ENCODE measurements around the gene RFK.

Gene RFK

GRCh38 chr9:76399856-76400255 is 5.6 kb upstream of the RFK start:
- no peak for TF ChIP-seq CTCF (IDR thresholded peaks at IDR 0.05; ENCODE audit: insufficient read depth, low read depth, low read length, missing control alignments)
- no peak overlapping the region for H3K4me3 ChIP-seq (ENCODE audit: low read length)
- DNase-seq (ENCODE audit: low read depth): no peak

GRCh38 chr9:76396597-76396996 is 2.4 kb upstream of the RFK start:
- DNase-seq (ENCODE audit: low read depth): no peak
- no peak for TF ChIP-seq CTCF (IDR thresholded peaks at IDR 0.05; ENCODE audit: insufficient read depth, low read depth, low read length, missing control alignments)
- H3K4me3 ChIP-seq (ENCODE audit: low read length): no peak overlapping the region

GRCh38 chr9:76396144-76396543 is 1.9 kb upstream of the RFK start:
- no peak for TF ChIP-seq CTCF (IDR thresholded peaks at IDR 0.05; ENCODE audit: insufficient read depth, low read depth, low read length, missing control alignments)
- DNase-seq (ENCODE audit: low read depth): no peak
- no peak overlapping the region for H3K4me3 ChIP-seq (ENCODE audit: low read length)

GRCh38 chr9:76395381-76395780 is 1.2 kb upstream of the RFK start:
- no peak for TF ChIP-seq CTCF (IDR thresholded peaks at IDR 0.05; ENCODE audit: insufficient read depth, low read depth, low read length, missing control alignments)
- H3K4me3 ChIP-seq (ENCODE audit: low read length): no peak overlapping the region
- no peak for DNase-seq (ENCODE audit: low read depth)

- no peak for TF ChIP-seq CTCF (IDR thresholded peaks at IDR 0.05; ENCODE audit: insufficient read depth, low read depth, low read length, missing control alignments)
Observed at GRCh38 chr9:76394960-76395252, 680 bp upstream of the RFK start.

GRCh38 chr9:76390656-76391055 is 3.6 kb downstream of the RFK start:
- no peak for DNase-seq (ENCODE audit: low read depth)
- no peak for TF ChIP-seq CTCF (IDR thresholded peaks at IDR 0.05; ENCODE audit: insufficient read depth, low read depth, low read length, missing control alignments)
- H3K4me3 ChIP-seq (ENCODE audit: low read length): no peak overlapping the region

More at GRCh38 chr9:76394960-76395252, 680 bp upstream of the RFK start:
- peak overlapping the region; percentile 62 for H3K4me3 ChIP-seq (ENCODE audit: low read length)
- DNase-seq (ENCODE audit: low read depth): no peak

GRCh38 chr9:76379494-76379893 is 14.7 kb downstream of the RFK start:
- H3K4me3 ChIP-seq (ENCODE audit: low read length): no peak overlapping the region
- DNase-seq (ENCODE audit: low read depth): peak; percentile 97
- no peak for TF ChIP-seq CTCF (IDR thresholded peaks at IDR 0.05; ENCODE audit: insufficient read depth, low read depth, low read length, missing control alignments)

Measured in epithelial cell of esophagus (primary cell).